GM18499 (cell line): ENCODE results near the gene BZW1.

Experiments used
- ATAC-seq: cut with Tn5 transposase; IDR thresholded peaks from one replicate; pipeline ENCODE4 v1.9.1; 2021; ENCODE audit warnings: moderate number of reproducible peaks; ENCODE audit not compliant: insufficient read depth, unreplicated experiment

Gene BZW1

GRCh38 chr2:200828104-200828503 lies 16.4 kb downstream of the BZW1 start:
- ATAC-seq, result no peak

- ATAC-seq, result no peak
These were observed 17.0 kb downstream of the BZW1 start for GRCh38 chr2:200828572-200829257.

GRCh38 chr2:200829258-200829655 lies 17.5 kb downstream of the BZW1 start:
- ATAC-seq, result no peak

- ATAC-seq, result no peak
These were observed 23.0 kb downstream of the BZW1 start for GRCh38 chr2:200834701-200835100.

GRCh38 chr2:200839513-200839912 lies 27.8 kb downstream of the BZW1 start:
- no peak for ATAC-seq

- no peak for ATAC-seq
These were observed 32.6 kb downstream of the BZW1 start for GRCh38 chr2:200843993-200844948.

GRCh38 chr2:200845194-200845593 lies 33.5 kb downstream of the BZW1 start:
- ATAC-seq, result no peak

- no peak for ATAC-seq
These were observed 34.1 kb downstream of the BZW1 start for GRCh38 chr2:200845669-200846325.

- no peak for ATAC-seq
These were observed 35.6 kb downstream of the BZW1 start for GRCh38 chr2:200847269-200847668.

GRCh38 chr2:200847939-200848338 lies 36.2 kb downstream of the BZW1 start:
- ATAC-seq, result no peak

- no peak for ATAC-seq
These were observed 39.0 kb downstream of the BZW1 start for GRCh38 chr2:200850512-200851256.

- no peak for ATAC-seq
These were observed 39.9 kb downstream of the BZW1 start for GRCh38 chr2:200851398-200852248.

GRCh38 chr2:200852605-200853004 lies 40.9 kb downstream of the BZW1 start:
- ATAC-seq, result no peak

- ATAC-seq, result no peak
These were observed 45.1 kb downstream of the BZW1 start for GRCh38 chr2:200856806-200857205.

GRCh38 chr2:200860092-200860795 lies 48.5 kb downstream of the BZW1 start:
- no peak for ATAC-seq

GRCh38 chr2:200861617-200862155 lies 50.0 kb downstream of the BZW1 start:
- no peak for ATAC-seq

GRCh38 chr2:200862532-200863000 lies 50.9 kb downstream of the BZW1 start:
- ATAC-seq, result no peak

GRCh38 chr2:200863782-200864175 lies 52.1 kb downstream of the BZW1 start:
- no peak for ATAC-seq
